GM19239 (cell line): Measurements from ENCODE around the gene SLFN5.
A peak's percentile ranks its signal among the peaks of the same experiment; 100 is the strongest.
"Not testable (repeated sequence)": the region's sequence is repeated elsewhere in the genome, so short reads cannot be mapped to it uniquely, and the experiment has no call there.

ENCODE experiments used
- DNase-seq: peaks from one replicate; pipeline ENCODE4 v3.0.0; 2011; ENCODE audit warnings: low spot score; ENCODE audit not compliant: insufficient read length
- FAIRE-seq: peaks from 2 replicates; lab custom pipeline; 2011; peaks lifted over from hg19 to GRCh38; lab: Jason Lieb, UNC

SLFN5 gene

DNA sequence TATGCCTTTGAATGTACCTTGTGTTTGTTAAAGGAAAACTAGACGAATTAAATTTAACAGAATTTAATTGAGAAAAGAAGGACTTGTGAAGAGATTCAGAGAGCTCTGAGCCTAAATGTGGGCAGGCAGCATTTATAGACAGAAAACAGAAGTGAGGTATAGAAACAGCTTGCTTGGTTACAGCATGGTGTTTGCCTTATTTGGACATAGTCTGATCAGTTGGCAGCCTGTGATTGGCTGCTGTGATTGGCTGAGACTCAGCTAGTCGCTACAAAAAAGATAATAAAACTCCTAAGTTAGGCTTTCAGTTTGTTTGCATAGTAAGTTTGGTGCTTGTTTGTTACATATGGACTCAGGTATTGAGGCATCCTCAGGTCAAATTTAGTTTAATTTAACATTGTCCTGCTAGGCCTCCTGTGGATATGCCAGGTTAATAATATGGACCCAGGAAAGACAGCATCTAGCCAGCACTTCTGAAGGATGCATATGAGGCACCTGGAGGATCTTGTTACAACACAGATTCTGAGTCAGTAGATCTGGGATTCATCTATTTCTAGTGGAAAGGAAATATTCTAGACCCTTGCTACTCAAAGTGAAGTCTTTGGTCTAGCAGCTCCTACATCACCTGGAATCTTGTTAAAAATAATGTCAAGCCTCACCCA, 43.4 kb downstream of the SLFN5 start:
- peak; percentile 63 for FAIRE-seq
- DNase-seq: no peak

GRCh38 chr17:35287286-35287811, 44.5 kb downstream of the SLFN5 start:
- FAIRE-seq (peak; percentile 67), DNase-seq (no peak)

GRCh38 chr17:35289222-35289621, 46.4 kb downstream of the SLFN5 start:
- DNase-seq (no peak), FAIRE-seq (peak; percentile 89)

DNA sequence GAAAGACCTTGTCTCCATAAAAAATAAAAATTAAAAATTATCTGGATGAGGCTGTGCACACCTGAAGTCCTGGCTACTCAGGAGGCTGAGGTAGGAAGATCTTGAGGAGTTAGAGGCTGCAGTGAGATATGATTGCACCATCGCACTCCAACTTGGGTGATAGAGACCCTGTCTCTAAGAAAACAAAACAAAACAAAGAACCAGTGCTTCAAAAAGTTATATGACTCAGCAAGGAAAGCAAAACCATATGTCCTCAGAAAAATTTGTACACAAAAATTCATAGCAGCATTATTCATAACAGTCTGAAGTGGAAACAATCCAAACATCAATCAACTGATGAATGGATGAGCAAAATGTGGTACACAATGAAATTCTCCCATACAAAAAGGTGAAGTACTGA, 48.9 kb downstream of the SLFN5 start:
- DNase-seq (no peak), FAIRE-seq (no peak)

- FAIRE-seq: no peak
- no peak for DNase-seq
These were observed 50.4 kb downstream of the SLFN5 start for GRCh38 chr17:35293151-35293847.

DNA sequence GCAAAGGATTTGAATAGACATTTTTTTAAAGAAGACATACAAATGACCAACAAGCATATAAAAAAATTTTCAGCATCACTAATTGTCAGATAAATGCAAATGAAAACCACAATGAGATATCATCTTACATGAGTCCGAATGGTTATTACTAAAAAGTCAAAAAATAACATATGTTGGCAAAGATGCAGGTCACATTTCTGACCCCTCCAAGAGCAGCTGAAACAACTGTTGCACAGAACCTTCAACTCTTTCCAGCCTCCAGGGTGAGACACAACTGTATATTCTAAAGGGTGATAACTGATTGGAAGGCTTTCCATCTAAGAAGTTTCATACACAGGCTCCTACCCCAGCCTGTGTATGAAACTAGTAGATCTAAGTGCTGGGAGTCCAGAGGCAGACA, 51.9 kb downstream of the SLFN5 start:
- no peak for DNase-seq

GRCh38 chr17:35295686-35296085, 52.8 kb downstream of the SLFN5 start:
- DNase-seq (no peak), FAIRE-seq (no peak)

More for the DNA sequence above, 51.9 kb downstream of the SLFN5 start:
- no peak for FAIRE-seq

- DNase-seq: no peak
These were observed 54.8 kb downstream of the SLFN5 start for GRCh38 chr17:35297666-35298065.

GRCh38 chr17:35298639-35299038, 55.8 kb downstream of the SLFN5 start:
- DNase-seq: no peak
- no peak for FAIRE-seq

More at GRCh38 chr17:35297666-35298065, 54.8 kb downstream of the SLFN5 start:
- no peak for FAIRE-seq

DNA sequence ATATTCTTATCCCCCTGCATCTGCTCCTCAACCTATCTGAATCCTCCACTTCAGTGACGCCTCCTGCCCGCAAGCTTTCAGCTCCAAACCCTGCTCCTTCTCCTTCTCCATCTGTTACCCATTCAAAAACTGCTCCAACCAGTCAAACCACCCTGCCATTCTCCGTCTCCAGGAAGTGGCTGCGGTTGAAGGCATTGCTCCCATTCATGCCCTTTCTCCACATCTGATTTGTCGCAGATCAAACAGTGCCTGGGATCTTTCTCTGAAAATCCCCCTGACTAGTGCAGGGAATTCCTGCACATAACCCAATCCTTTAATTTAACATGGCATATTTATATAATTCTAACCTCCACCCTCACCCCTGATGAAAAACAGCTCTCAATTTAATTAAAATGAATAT, 56.3 kb downstream of the SLFN5 start:
- no peak for FAIRE-seq
- DNase-seq: no peak

DNA sequence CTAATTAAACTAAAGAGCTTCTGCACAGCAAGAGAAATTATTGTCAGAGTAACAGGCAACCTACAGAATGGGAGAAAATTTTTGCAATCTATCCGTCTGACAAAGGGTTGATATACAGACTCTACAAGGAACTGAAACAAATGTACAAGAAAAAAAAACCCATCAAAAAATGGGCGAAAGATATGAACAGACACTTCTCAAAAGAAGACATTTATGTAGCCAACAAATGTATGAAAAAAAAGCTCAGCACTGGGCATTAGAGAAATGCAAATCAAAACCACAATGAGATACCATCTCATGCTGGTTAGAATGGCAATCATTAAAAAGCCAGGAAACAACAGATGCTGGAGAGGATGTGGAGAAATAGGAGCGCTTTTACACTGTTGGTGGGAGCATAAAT, 66.5 kb downstream of the SLFN5 start:
- not testable (repeated sequence) for DNase-seq, FAIRE-seq

DNA sequence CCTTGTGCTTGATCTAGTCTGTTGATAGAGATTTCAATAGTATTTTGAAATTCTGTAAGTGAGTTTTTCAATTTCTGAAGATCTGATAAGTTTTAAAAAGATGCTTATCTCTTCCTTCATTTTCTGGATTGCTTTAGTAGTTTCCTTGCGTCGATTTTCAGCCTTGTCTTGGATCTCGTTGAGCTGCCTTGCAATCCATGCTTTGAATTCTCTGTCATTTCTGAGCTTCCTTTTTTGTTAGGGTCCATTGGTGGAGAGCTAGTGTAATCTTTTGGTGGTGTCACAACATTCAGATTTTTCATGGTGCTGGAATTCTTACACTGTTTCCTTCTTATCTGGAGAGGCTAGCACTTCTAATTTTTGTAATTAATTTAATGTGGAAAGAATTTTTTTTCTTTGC, 69.5 kb downstream of the SLFN5 start:
- DNase-seq: no peak
- FAIRE-seq: no peak

DNA sequence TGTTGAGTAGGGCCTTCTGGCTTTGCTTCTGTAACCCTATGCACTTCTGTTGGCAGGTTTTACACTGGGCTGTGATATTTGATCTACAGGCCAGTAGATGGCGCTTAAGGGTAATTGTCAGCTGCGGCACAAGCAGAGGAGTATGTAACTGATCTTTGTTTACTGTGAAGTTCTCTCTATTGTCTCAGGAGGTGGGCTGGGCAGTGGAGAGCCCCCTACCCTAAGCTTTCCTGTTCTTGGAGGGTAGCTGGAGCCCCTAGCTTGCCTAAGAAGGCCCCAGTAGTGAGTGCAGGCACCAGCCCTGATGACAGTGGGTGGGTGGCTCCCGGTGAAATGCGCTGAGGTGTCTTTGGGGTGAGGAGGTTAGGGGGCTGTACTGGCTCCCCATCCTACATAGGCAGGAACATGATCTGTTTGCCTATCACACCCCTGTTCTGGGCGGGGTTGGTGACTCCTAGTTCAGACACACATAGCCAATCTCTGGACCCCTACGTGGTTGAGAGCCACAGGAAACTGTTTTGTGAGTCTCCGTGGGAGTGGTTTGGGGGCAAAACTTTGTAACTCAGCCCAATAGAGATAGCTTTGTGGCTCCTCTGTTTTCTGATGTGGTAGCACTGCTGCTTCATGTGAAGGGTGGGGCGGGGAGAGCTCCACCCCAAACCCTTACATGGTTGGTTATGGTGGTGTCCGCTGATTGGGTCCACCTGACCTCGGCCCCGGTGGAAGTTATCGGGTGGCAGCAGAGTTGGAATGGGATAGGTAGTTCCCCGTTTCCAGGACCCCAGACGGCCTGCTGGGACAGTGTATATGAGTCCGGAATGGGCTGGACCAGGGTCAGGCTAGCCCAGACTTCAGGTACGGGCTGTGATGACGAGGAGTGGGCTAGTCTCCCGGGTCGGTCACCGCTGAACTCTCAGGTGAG, 70.2 kb downstream of the SLFN5 start:
- peak; percentile 54 for DNase-seq
- FAIRE-seq: peak; percentile 100

- DNase-seq (no peak), FAIRE-seq (no peak)
These were observed 71.1 kb downstream of the SLFN5 start for GRCh38 chr17:35313875-35314409.

GRCh38 chr17:35314415-35315216, 71.7 kb downstream of the SLFN5 start:
- no peak for FAIRE-seq

DNA sequence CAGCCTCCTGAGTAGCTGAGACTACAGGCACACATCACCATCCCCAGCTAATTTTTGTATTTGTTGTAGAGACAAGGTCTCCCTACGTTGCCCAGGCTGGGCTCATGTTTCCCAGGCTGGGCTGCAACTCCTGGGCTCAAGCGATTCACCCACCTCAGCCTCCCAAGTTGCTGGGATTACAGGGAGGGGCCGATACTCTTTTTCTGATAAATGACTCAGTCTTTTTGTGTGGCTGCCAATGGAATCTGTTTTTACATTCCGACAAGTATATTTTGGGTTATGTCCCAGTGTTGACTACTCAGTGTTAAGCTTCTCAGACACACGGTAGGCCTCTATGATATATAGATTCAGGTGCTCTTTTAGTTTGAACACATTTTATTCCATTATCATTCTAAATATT, 72.4 kb downstream of the SLFN5 start:
- DNase-seq: no peak
- no peak for FAIRE-seq

More at GRCh38 chr17:35314415-35315216, 71.7 kb downstream of the SLFN5 start:
- no peak for DNase-seq

GRCh38 chr17:35315971-35316370, 73.1 kb downstream of the SLFN5 start:
- no peak for DNase-seq
- no peak for FAIRE-seq

DNA sequence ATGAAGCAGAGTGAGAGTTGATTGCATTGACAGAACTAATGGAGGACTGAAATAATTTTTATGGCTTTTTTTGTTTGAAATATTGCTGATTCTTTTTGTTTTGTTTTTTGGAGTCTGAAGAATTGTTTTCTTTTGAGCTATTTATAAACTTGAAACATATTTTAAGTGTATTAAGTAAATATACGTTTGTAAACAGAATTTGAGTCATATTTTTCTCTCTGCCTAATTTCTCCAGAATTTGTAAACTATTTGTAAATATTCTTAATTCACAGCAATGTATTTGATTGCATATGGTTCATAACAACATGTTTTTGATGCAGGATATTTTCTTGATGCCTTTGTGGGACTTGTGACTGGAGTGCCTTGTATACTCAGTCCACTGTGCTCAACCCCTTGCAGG, 79.9 kb downstream of the SLFN5 start:
- FAIRE-seq (no peak), DNase-seq (no peak)
